Central memory CD8-positive, alpha-beta T cell (primary cell): Measurements from ENCODE around the gene CLASP1.
"Not testable (repeated sequence)": the region's sequence is repeated elsewhere in the genome, so short reads cannot be mapped to it uniquely, and the experiment has no call there.

Source experiments
- ATAC-seq: fragments of 150-1000 bp; cut with Tn5 transposase; replicated peaks from 2 replicates; pipeline ENCODE4 v1.10.0; 2022; ENCODE audit warnings: mild to moderate bottlenecking, moderate FRiP score, moderate number of reproducible peaks; ENCODE audit not compliant: poor library complexity, severe bottlenecking; ENCODE audit errors: extremely low read depth
- DNase-seq, 2 donors: peaks; one replicate each; pipeline ENCODE4 v3.0.0; 2021; ENCODE audit warnings: low spot score in 2 of 2
- H3K27ac Mint-ChIP-seq: one replicate; pipeline ENCODE4 v1.8.0; 2022; ENCODE audit warnings: low read depth, mild to moderate bottlenecking, moderate library complexity, mixed read lengths
- H3K27me3 Mint-ChIP-seq: one replicate; pipeline ENCODE4 v1.8.0; 2022; ENCODE audit warnings: mixed read lengths
- H3K36me3 Mint-ChIP-seq: one replicate; pipeline ENCODE4 v1.8.0; 2022; ENCODE audit warnings: mild to moderate bottlenecking, moderate library complexity, mixed read lengths; ENCODE audit not compliant: insufficient read depth
- H3K4me1 Mint-ChIP-seq: one replicate; pipeline ENCODE4 v1.8.0; 2022; ENCODE audit warnings: mixed read lengths
- H3K4me3 Mint-ChIP-seq: one replicate; pipeline ENCODE4 v1.8.0; 2022; ENCODE audit warnings: mild to moderate bottlenecking, moderate library complexity, mixed read lengths
- H3K9me3 Mint-ChIP-seq: one replicate; pipeline ENCODE4 v1.8.0; 2022; ENCODE audit warnings: mixed read lengths

Gene CLASP1

GRCh38 chr2:121490584-121491133 lies 158.6 kb downstream of the CLASP1 start:
- ATAC-seq = no peak
- Mint-ChIP-seq H3K36me3 (peaks cover 4% of the 10 kb centered on the region), H3K27me3 (no peaks in the 10 kb centered on the region), H3K9me3 (no peaks in the 10 kb centered on the region), H3K4me3 (no peak overlapping the region), H3K4me1 (peaks cover 27% of the 10 kb centered on the region), H3K27ac (no peak overlapping the region)
- DNase-seq = no peak

GRCh38 chr2:121489911-121490583 lies 159.2 kb downstream of the CLASP1 start:
- Mint-ChIP-seq H3K4me1 (peaks cover 27% of the 10 kb centered on the region), H3K36me3 (peaks cover 1% of the 10 kb centered on the region), H3K9me3 (no peaks in the 10 kb centered on the region), H3K4me3 (no peak overlapping the region), H3K27me3 (no peaks in the 10 kb centered on the region), H3K27ac (peak overlapping the region; percentile 44)
- ATAC-seq (no peak), DNase-seq (no peak)

GRCh38 chr2:121489284-121489683 lies 160.0 kb downstream of the CLASP1 start:
- H3K27ac Mint-ChIP-seq = no peak overlapping the region
- DNase-seq (no peak), ATAC-seq (peak; percentile 54)

GRCh38 chr2:121486191-121486790 lies 163.0 kb downstream of the CLASP1 start:
- Mint-ChIP-seq H3K4me1 (peaks cover 21% of the 10 kb centered on the region), H3K36me3 (peaks cover 5% of the 10 kb centered on the region), H3K27ac (no peak overlapping the region), H3K9me3 (no peaks in the 10 kb centered on the region), H3K4me3 (no peak overlapping the region), H3K27me3 (no peaks in the 10 kb centered on the region)
- ATAC-seq (no peak), DNase-seq (no peak)

More at GRCh38 chr2:121489284-121489683, 160.0 kb downstream of the CLASP1 start:
- Mint-ChIP-seq H3K36me3 (no peaks in the 10 kb centered on the region), H3K9me3 (no peaks in the 10 kb centered on the region), H3K27me3 (no peaks in the 10 kb centered on the region), H3K4me1 (peaks cover 33% of the 10 kb centered on the region), H3K4me3 (no peak overlapping the region)

- Mint-ChIP-seq H3K27ac (no peak overlapping the region), H3K4me3 (no peak overlapping the region), H3K9me3 (no peaks in the 10 kb centered on the region), H3K4me1 (peaks cover 21% of the 10 kb centered on the region), H3K27me3 (no peaks in the 10 kb centered on the region), H3K36me3 (peaks cover 5% of the 10 kb centered on the region)
- DNase-seq = no peak
- ATAC-seq = no peak
Measured at GRCh38 chr2:121485039-121485438, 164.2 kb downstream of the CLASP1 start.

GRCh38 chr2:121483846-121484245 lies 165.4 kb downstream of the CLASP1 start:
- no peak for DNase-seq
- ATAC-seq = no peak
- Mint-ChIP-seq H3K9me3 (no peaks in the 10 kb centered on the region), H3K27me3 (no peaks in the 10 kb centered on the region), H3K4me3 (no peak overlapping the region), H3K4me1 (peaks cover 26% of the 10 kb centered on the region), H3K27ac (no peak overlapping the region), H3K36me3 (peaks cover 7% of the 10 kb centered on the region)

GRCh38 chr2:121483021-121483420 lies 166.2 kb downstream of the CLASP1 start:
- H3K9me3 Mint-ChIP-seq = no peaks in the 10 kb centered on the region

GRCh38 chr2:121480826-121481225 lies 168.4 kb downstream of the CLASP1 start:
- no peaks in the 10 kb centered on the region for H3K27me3 Mint-ChIP-seq
- H3K4me1 Mint-ChIP-seq = peaks cover 41% of the 10 kb centered on the region
- peak overlapping the region; percentile 67 for H3K27ac Mint-ChIP-seq
- no peaks in the 10 kb centered on the region for H3K9me3 Mint-ChIP-seq
- DNase-seq = no peak
- no peak for ATAC-seq
- no peak overlapping the region for H3K4me3 Mint-ChIP-seq
- peaks cover 12% of the 10 kb centered on the region for H3K36me3 Mint-ChIP-seq

More at GRCh38 chr2:121483021-121483420, 166.2 kb downstream of the CLASP1 start:
- Mint-ChIP-seq H3K4me1 (peaks cover 28% of the 10 kb centered on the region), H3K27me3 (no peaks in the 10 kb centered on the region), H3K27ac (no peak overlapping the region), H3K36me3 (peaks cover 10% of the 10 kb centered on the region), H3K4me3 (no peak overlapping the region)
- ATAC-seq (no peak), DNase-seq (no peak)

GRCh38 chr2:121479882-121480522 lies 169.3 kb downstream of the CLASP1 start:
- Mint-ChIP-seq H3K4me1 (peaks cover 43% of the 10 kb centered on the region), H3K27me3 (no peaks in the 10 kb centered on the region), H3K27ac (peak overlapping the region; percentile 84), H3K9me3 (no peaks in the 10 kb centered on the region), H3K36me3 (peaks cover 14% of the 10 kb centered on the region), H3K4me3 (no peak overlapping the region)
- DNase-seq (no peak), ATAC-seq (no peak)

- no peak for DNase-seq
- no peaks in the 10 kb centered on the region for H3K9me3 Mint-ChIP-seq
- peak overlapping the region; percentile 25 for H3K4me3 Mint-ChIP-seq
- no peak for ATAC-seq
- H3K27ac Mint-ChIP-seq = peak overlapping the region; percentile 84
- H3K36me3 Mint-ChIP-seq = peaks cover 14% of the 10 kb centered on the region
- no peaks in the 10 kb centered on the region for H3K27me3 Mint-ChIP-seq
- peaks cover 41% of the 10 kb centered on the region for H3K4me1 Mint-ChIP-seq
Measured at GRCh38 chr2:121478996-121479745, 170.1 kb downstream of the CLASP1 start.

- H3K9me3 Mint-ChIP-seq, ATAC-seq, DNase-seq, H3K27me3 Mint-ChIP-seq: not testable (repeated sequence)
- H3K4me1 Mint-ChIP-seq = peaks cover 45% of the 10 kb centered on the region
- H3K36me3 Mint-ChIP-seq = peaks cover 14% of the 10 kb centered on the region
- H3K4me3 Mint-ChIP-seq = peak overlapping the region; percentile 25
- peak overlapping the region; percentile 84 for H3K27ac Mint-ChIP-seq
Measured at GRCh38 chr2:121478358-121478995, 170.8 kb downstream of the CLASP1 start.

- H3K4me1 Mint-ChIP-seq = peaks cover 63% of the 10 kb centered on the region
- DNase-seq (no peak), ATAC-seq (no peak)
- H3K36me3 Mint-ChIP-seq = peaks cover 12% of the 10 kb centered on the region
- no peak overlapping the region for H3K4me3 Mint-ChIP-seq
- peak overlapping the region; percentile 70 for H3K27ac Mint-ChIP-seq
- H3K27me3 Mint-ChIP-seq = no peaks in the 10 kb centered on the region
- no peaks in the 10 kb centered on the region for H3K9me3 Mint-ChIP-seq
Measured at GRCh38 chr2:121476684-121477083, 172.6 kb downstream of the CLASP1 start.
